Urothelium cell line (cell line): ENCODE data around the gene ZP2.
"Not testable (repeated sequence)": the region's sequence is repeated elsewhere in the genome, so short reads cannot be mapped to it uniquely, and the experiment has no call there.

Experiments used
- DNase-seq: peaks from one replicate; pipeline ENCODE4 v3.0.0; 2011; ENCODE audit warnings: low spot score, mixed read lengths
- FAIRE-seq: peaks from 2 replicates; lab custom pipeline; 2011; peaks lifted over from hg19 to GRCh38; lab: Jason Lieb, UNC

Gene ZP2

DNA sequence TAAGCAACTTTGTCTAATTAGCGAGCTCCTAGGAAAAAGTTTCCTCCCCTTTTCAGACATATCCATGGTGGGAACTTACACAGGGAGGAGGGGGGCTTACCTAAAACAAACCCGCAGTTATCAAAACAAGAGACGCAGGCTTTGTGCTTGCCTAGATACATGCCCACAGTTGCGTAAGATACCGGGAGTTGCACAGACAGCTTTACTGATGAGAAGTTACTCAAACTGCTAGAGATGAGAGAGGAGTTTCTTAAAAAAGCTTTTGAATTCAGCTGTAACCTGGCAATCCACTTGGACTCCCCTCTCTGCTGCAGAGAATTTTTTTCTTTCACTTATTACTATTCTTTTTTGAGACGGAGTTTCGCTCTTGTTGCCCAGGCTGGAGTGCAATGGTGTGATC, 6.8 kb upstream of the ZP2 start:
- FAIRE-seq, result no peak
- no peak for DNase-seq

DNA sequence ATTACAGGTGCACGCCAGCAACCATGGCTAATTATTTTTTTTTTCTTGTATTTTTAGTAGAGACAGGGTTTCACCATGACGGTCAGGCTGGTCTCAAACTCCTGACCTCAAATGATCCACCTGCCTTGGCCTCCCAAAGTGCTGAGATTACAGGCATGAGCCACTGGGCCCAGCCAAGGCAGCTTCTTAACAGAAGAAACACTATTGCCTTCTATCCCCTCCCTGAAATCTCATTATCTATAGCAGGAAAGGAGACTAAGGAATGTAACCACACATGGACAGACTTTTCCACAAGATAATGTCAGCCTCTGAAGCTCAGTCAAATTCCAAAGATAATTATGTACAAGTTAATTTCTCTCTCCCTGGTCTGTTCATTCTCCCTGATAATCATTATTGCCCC, 5.7 kb upstream of the ZP2 start:
- DNase-seq, result no peak
- no peak for FAIRE-seq

DNA sequence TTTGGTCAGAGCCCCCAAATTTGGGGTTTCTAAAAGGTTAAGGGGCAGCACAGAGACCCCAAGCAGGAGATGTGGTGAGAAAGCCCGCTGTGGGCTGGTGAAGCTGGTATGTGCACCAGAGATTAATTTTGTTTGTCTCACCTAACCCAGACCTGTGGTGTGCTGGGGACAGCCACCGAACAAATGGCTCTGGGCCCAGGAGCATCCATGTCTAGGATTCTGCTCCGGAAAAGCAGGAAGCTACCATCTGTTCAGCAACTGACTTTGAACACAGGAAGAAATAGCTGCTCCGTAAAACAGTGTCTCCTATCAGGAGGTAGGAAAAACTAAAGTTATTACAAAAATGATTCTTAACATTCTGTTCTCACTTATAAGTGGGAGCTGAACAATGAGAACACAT, 2.7 kb upstream of the ZP2 start:
- DNase-seq (no peak), FAIRE-seq (no peak)

DNA sequence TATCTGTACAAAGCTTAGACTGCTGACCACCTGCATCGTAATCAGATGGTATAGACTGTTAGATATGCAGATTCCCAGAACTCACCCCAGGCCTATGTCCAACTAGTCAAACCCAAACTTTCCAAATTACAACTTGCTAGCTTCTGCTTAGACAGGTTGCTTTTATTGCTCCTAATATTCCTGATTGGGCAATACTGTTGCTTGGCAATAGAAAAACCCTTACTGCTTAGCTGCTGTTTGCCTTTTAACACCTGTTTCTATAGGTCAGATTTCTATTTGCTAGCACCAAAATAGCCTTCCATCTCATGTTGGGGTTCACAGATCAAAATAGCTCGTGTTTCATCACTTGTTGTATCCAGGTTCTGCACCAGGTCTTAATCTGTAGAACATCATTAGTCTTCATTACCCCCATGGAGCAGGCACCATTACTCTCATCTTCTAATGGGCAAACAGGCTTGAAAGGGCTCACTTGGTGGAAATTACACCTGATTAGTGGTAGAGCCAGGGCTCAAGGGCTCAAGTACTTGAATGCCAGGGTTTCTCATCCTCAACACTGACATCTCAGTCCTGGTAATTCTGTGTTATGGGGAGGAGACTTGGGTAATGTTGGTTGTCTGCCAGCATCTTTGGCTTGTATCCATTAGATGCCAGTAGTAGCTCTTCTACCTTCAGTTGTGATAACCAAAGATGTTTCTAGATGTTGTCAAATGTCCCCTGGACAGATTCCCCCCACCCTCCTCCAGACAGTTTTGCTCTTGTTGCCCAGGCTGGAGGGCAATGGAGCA, 2.7 kb downstream of the ZP2 start:
- FAIRE-seq, result no peak
- DNase-seq, result no peak

DNA sequence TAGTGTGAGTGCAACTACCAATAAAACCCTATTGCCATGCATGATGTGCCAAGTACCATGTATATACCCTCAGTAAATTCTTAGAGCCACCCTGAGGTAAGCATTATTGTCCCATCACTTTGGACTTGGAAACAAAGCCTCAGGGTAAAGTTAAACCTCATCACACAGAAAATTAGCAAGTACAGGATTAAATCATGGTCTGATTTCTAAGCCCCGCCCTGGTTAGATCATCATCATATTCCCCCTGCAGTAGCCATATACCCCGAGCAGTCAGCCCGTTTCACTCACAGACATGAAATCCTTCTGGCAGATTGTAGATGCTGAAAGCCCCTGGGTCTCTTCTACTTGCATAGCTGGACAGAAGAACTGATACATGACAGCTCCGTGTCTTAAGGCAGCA, 4.8 kb downstream of the ZP2 start:
- DNase-seq (no peak), FAIRE-seq (no peak)

DNA sequence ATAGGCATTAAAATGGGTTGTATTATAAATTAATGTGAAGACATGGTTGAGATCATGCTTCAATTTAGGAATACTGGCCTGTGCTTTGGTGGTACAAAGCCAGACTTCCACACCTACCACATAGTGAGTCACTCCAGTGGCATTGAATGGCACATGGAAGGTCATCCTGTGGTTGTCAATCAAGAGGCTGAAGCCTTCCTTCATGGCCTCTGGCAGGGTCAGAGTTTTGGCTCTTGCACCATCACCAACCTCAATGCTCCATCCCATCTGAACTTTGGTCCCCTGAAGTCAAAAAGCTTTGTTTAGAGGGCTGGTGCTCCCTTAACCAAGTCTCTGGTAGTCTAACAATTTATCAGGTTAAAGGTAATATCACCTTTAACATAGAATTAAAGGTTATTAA, 6.1 kb downstream of the ZP2 start:
- no peak for FAIRE-seq
- no peak for DNase-seq

DNA sequence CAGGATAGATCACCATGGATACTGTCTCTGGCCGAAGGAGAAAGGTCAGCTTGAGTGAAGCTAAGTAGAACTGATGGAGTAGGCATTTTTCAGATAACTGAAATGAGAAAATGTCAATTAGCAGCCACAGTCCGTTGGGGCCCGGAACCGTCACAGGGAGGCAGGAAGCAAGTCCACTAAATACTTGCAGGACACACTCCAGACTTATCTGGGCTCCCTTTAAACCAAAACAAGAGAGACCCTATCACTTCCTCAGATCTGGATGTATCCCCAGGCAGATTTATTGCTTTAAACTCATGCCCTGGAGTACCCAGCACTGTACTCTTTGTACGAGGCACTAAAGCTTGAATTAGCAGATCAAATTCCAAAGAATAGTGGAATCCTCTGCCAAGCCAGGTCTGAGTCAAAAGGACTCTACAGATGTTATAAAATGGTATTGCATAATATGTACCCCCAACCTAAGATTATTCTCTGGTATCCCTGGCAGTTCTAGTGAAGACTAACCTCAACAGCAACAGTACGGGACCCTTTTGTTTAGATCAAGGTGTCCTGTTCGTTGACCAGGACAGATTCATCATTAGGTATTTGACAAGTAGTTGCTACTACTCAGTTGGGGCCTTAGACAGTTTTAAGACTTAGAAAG, 8.1 kb downstream of the ZP2 start:
- no peak for DNase-seq
- FAIRE-seq, result no peak

DNA sequence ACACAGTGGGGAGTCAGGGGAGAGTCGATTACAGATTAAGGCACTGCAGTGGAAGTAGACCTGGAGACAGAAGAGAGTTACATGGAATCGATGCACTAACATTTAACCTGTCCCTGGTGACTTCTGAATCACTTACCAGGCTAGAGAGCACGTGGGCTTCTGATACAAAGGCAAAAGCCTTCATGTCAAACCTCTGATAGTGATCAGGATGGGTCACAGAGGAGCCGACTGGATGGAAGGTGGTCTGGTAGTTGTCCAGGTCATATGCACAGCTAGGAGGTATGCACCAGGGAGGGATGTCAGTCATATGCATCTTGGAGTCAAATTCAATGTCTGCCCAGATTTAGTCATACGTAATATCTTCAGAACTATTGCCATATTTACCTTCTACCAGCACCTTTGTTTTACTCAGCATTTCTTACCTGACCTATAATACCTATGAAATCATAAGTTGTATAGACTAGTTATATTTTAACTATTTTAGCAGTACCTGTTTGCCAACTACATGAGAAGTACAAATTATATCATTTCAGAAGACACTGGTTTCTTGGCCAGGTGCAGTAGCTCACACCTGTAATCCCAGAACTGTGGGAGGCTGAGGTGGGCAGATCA, 11.7 kb downstream of the ZP2 start:
- DNase-seq, result no peak
- FAIRE-seq, result no peak

DNA sequence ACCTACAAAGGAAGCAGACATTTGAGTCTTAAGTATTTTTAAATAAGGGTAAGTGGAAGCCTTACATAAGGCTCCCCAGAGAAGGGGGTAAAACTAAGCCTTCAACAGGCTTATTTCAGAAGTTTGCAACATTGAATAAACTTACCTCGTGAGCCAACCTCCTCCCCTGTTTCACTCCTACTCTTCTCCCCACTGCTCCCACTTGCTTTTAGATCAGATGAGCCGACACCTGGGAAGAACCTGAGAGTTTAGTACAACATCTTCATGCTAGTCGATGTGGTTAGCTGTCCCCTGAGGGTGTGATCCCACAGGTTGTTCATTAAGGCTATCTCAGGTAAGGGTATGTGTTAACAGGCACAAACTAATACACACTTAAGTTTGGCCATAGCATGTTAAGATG, 13.8 kb downstream of the ZP2 start:
- no peak for FAIRE-seq

DNA sequence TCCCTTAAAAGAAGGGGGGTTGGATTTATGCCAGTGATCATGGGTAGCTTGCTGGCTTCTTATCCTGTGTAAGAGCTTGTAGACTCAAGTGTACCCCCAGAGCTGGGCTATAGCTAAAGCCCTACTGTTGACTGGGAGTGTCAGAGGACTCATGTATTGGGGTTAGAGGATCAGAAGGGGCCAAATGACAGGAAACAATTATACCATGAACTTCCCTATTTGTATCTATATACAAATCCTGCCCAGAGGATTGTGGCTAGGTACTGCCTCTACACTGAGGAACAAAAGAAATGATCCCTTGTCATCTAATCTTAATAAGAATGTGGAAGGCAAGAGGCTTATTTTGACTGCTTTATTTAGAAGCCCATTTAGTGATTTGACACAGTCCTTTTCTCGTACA, 14.3 kb downstream of the ZP2 start:
- FAIRE-seq (no peak), DNase-seq (no peak)

More for the DNA sequence above, 13.8 kb downstream of the ZP2 start:
- DNase-seq, result no peak

DNA sequence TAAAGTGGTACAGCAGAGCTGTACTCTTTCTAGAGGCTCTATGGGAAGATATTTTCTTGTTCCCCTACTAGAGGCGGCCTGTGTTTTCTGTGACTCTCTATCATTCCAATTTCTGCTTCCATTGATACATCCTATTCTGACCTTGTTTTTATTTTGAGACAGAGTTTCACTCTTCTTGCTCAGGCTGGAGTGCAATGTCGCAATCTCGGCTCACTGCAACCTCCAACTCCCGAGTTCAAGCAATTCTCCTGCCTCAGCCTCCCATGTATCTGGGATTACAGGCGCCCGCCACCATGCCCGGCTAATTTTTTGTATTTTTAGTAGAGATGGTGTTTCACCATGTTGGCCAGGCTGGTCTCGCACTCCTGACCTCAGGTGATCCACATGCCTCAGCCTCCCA, 16.0 kb downstream of the ZP2 start:
- not testable (repeated sequence) for FAIRE-seq, DNase-seq

DNA sequence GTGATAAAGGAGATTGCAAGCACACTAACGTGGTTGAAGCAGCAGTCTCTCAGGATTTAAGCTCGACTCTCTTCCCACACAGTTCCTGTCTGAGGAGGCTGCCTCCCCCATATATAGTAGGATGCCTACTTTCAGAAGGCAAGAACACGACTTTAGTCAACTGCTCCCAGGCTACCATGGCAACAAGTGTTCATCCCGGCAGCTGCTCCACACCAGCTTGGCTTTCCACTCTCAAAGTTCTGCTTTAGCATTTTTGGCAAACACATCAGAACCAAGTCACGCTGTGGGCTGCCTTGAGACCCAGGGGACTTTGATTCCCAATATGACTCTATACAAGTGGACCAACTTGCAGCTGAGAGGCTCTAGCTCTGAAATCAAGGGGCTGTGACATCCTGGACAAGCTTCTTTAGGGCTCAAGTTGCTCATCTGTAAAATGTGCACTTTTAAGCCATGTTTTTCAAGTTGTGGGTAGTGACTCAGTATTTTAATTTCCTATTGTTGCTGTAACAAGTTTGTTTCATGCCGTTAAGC, 16.5 kb downstream of the ZP2 start:
- no peak for DNase-seq
- FAIRE-seq, result no peak

DNA sequence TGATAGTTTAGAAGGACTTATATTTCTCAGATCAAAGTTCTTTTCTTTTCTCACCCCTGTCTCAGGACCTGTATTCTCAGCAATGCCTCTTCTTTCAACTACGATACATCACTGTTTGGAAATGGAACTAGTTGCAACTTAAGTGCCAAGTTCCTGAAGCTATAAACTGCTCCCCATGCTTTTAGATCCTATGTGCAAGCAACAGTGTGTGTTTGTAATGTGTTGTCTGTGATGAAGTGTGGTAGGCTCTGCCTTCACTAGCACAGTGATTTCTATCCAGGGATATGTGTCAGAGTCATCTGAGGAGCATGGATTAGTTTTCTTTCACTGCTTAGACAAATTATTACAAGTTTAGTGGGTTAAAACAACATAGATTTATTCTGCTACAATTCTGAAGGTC, 18.4 kb downstream of the ZP2 start:
- no peak for FAIRE-seq
- DNase-seq, result no peak

DNA sequence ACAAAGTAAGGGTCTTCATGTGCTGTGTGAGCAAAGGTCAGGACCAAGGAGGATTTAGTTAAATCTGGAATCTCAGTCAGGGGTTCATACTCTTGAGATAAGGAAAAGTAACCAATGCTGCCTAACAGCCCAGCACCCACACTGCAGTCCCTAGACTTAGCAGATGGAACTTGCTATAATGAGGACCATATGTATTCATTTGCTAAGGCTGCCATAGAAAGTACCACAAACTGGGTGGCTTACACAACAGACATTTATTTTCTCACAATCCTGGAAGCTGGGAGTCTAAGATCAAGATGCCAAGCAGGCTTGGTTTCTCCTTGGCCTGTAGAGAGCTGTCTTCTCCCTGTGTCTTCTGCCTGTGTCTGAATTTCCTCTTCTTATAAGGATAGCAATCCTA, 20.8 kb downstream of the ZP2 start:
- DNase-seq (no peak), FAIRE-seq (no peak)

DNA sequence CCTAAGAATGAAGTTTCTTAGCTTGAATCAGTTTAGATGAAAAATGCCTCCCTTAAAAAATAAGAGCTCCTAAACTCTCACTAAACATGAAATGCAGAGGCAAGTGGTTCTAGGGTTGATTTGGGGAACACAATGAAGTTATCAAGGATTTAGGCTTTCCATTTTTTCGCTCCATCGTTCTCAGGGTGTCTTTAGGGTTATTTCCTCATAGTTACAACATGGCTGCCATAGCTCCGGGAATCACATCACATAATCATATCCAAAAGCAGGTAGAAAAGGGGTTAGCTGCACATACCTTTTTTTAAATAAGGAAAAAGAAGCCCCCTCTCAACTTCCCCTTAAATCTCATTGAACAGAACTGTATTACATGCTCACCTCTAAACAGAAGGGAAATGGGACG, 21.4 kb downstream of the ZP2 start:
- DNase-seq, result no peak
- FAIRE-seq, result no peak

DNA sequence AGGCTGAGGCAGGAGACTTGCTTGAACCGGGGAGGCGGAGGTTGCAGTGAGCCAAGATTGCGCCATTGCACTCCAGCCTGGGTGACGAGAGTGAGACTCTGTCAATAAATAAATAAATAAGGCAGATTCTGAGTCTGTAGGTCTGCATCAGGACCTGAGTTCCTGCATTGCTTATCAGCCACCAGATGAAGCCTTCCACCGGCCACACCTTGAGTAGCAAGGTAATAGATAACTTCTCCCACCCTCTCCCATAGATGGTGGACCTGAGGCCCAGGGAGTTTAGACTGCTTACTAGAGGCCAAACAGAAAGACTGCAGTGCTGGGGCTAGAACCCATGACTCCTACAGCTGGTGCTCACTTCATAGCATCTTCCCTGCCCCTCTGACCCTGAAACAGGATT, 22.1 kb downstream of the ZP2 start:
- FAIRE-seq, result no peak
- no peak for DNase-seq

DNA sequence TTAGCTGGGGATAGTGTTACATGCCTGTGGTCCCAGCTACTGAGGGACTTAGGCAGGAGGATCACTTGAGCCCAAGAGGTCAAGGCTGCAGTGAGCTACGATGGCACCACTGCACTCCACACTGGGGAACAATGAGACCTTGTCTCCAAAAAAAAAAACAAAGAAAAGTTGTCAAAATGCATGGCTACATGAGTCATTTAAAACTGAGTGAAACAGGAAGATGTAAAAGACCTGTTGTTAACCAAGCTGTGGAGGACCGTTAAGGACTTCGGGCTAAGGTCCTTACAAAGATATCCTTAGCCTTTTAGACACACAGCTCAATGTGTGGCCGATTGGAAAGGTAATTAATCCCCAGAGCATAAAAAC, 25.1 kb downstream of the ZP2 start:
- DNase-seq (peak; percentile 19), FAIRE-seq (no peak)

DNA sequence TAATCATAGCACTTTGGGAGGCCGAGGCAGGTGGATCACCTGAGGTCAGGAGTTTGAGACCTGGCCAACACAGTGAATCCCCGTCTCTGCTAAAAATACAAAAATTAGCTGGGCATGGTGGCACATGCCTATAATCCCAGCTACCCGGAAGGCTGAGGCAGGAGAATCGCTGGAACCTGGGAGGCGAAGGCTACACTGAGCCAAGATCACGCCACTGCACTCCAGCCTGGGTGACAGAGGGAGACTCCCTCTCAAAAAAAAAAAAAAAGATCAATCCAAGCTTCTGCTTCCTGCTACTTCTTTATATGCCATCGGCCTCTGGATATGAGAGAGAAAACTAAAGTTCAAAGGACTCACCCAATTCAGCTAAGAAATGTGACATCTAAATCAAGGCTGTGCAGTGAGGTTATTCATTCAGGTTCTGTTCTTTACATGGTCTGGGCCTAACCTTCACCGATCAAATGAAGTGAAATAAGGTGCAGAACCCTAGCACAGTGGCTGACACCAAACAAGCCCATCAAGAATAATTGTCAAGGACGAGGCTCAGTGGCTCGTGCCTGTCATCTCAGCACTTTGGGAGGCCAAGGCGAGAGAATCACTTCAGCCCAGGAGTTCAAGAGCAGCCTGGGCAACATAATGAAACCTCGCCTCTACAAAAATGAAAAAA, 25.6 kb downstream of the ZP2 start:
- no peak for FAIRE-seq

DNA sequence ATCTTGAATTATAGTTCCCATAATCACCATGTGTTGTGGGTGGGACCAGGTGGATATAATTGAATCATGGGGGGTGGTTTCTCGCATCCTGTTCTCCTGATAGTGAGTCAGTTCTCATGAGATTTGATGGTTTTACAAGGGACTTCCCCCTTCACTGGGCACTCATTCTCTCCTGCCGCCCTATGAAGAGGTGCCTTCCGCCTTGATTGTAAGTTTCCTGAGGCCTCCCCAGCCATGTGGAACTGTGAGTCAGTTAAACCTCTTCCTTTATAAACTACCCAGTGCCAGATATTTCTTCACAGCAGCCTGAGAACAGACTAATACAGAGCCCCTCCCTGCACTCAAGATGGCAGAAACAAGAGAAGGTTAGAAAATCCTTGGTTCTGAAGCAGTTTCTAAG, 26.5 kb downstream of the ZP2 start:
- FAIRE-seq (no peak), DNase-seq (no peak)

More for the DNA sequence above, 25.6 kb downstream of the ZP2 start:
- DNase-seq, result no peak

DNA sequence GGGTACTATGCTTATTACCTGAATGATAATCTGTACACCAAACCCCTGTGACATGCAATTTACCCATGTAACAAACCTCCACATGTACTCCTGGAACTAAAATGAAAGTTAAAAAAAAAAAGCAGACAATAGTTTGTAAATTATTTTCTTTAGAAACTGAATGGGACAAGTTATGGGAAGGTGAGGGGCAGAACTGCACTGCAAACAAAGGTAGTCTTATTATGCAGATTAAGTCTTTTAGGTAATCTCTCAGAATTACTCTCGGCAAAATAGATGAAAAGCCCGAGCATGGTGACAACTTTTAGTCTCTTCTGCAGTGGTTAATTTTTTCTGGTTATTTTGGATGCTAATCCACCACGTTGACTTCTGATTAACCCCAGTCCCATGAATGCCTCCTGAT, 27.4 kb downstream of the ZP2 start:
- no peak for FAIRE-seq
- no peak for DNase-seq

DNA sequence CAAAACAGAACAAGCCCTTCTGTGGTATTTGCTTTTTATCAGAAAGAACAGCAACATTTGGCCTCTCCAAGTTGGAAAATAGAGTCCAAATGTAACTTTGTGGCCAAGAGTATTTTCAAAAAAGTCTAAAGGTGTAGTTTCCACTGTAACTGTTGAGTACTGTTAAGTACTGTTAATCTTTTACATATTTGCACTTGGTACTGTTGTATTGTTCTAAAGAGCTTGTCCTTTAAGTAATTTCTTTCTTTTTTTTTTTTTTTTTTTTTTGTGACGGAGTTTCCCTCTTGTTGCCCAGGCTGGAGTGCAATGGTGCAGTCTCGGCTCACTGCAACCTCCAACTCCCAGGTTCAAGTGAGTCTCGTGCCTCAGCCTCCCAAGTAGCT, 31.4 kb downstream of the ZP2 start:
- no peak for FAIRE-seq
- DNase-seq, result no peak
